BLaER1 (cell line): ENCODE data around the gene TAPT1.
A peak's percentile ranks its signal among the peaks of the same experiment; 100 is the strongest.
"Not testable (repeated sequence)": the region's sequence is repeated elsewhere in the genome, so short reads cannot be mapped to it uniquely, and the experiment has no call there.

ENCODE experiments used
- H3K27ac ChIP-seq: shearing (Covaris generic); formaldehyde crosslinking; 2 replicates; pipeline ENCODE4 v1.8.1; 2022
- H3K27me3 ChIP-seq: shearing (Covaris generic); formaldehyde crosslinking; 2 replicates; pipeline ENCODE4 v1.8.1; 2022
- H3K36me3 ChIP-seq: shearing (Covaris generic); formaldehyde crosslinking; 2 replicates; pipeline ENCODE4 v1.8.1; 2022
- H3K4me1 ChIP-seq: shearing (Covaris generic); formaldehyde crosslinking; 2 replicates; pipeline ENCODE4 v1.8.1; 2022
- H3K4me2 ChIP-seq: shearing (Covaris generic); formaldehyde crosslinking; 2 replicates; pipeline ENCODE4 v1.8.1; 2022
- H3K4me3 ChIP-seq: shearing (Covaris generic); formaldehyde crosslinking; 2 replicates; pipeline ENCODE4 v1.8.1; 2022
- H3K9ac ChIP-seq: shearing (Covaris generic); formaldehyde crosslinking; 2 replicates; pipeline ENCODE4 v1.8.1; 2022
- H3K9me3 ChIP-seq: shearing (Covaris generic); formaldehyde crosslinking; 2 replicates; pipeline ENCODE4 v1.8.1; 2022
- H4K20me1 ChIP-seq: shearing (Covaris generic); formaldehyde crosslinking; 2 replicates; pipeline ENCODE4 v1.8.1; 2022
- Cebpa-rat ChIP-seq: shearing (Covaris generic); IDR thresholded peaks from 2 replicates; pipeline ENCODE4 v1.8.1; 2022

The TAPT1 gene

GRCh38 chr4:16225863-16226815, at the start of gene TAPT1:
TAPT1 (minus strand) TSS chr4:16226471; CDS start chr4:16226457, 14 bp downstream.
- Histone ChIP-seq H3K9ac (peak within 1 kb of the TSS; percentile 89), H3K36me3 (peaks cover under 1% of the 10 kb centered on the region; the same call in 1 of the 2 replicates), H3K27me3 (peaks cover 85% of the 10 kb centered on the region), H3K4me3 (peak within 1 kb of the TSS; percentile 83), H3K4me2 (peak within 1 kb of the TSS; percentile 82), H3K27ac (peak within 1 kb of the TSS; percentile 93), H3K4me1 (peaks cover 30% of the 10 kb centered on the region), H3K9me3 (no peaks in the 10 kb centered on the region), H4K20me1 (peaks cover 60% of the 10 kb centered on the region)
- no peak for TF ChIP-seq Cebpa-rat

GRCh38 chr4:16271411-16271810, 45.1 kb upstream of the TAPT1 start:
- H3K4me2 ChIP-seq = no peak overlapping the region
- H3K9me3 ChIP-seq = peaks cover 12% of the 10 kb centered on the region
- no peaks in the 10 kb centered on the region for H3K27me3 ChIP-seq
- no peak for TF ChIP-seq Cebpa-rat
- no peak overlapping the region for H3K4me3 ChIP-seq
- H3K27ac ChIP-seq = no peak overlapping the region
- H3K9ac ChIP-seq = no peak overlapping the region
- peaks cover 14% of the 10 kb centered on the region for H3K4me1 ChIP-seq
- no peaks in the 10 kb centered on the region for H3K36me3 ChIP-seq
- H4K20me1 ChIP-seq = no peaks in the 10 kb centered on the region

GRCh38 chr4:16270454-16271328, 44.4 kb upstream of the TAPT1 start:
- H3K4me2 ChIP-seq = peak overlapping the region; percentile 8; the same call in 1 of the 2 replicates
- TF ChIP-seq Cebpa-rat = no peak
- no peaks in the 10 kb centered on the region for H4K20me1 ChIP-seq
- peaks cover 5% of the 10 kb centered on the region; the same call in 1 of the 2 replicates for H3K9me3 ChIP-seq
- no peak overlapping the region for H3K27ac ChIP-seq
- H3K4me3 ChIP-seq = no peak overlapping the region
- H3K4me1 ChIP-seq = peaks cover 14% of the 10 kb centered on the region
- no peaks in the 10 kb centered on the region for H3K36me3 ChIP-seq
- no peak overlapping the region for H3K9ac ChIP-seq
- H3K27me3 ChIP-seq = no peaks in the 10 kb centered on the region

GRCh38 chr4:16269742-16270453, 43.6 kb upstream of the TAPT1 start:
- H3K9ac ChIP-seq, H3K27me3 ChIP-seq, H3K27ac ChIP-seq, H3K36me3 ChIP-seq, H3K9me3 ChIP-seq, H3K4me3 ChIP-seq, H4K20me1 ChIP-seq: not testable (repeated sequence)
- H3K4me2 ChIP-seq = peak overlapping the region; percentile 8
- peaks cover 14% of the 10 kb centered on the region for H3K4me1 ChIP-seq

GRCh38 chr4:16269240-16269639, 43.0 kb upstream of the TAPT1 start:
- no peak overlapping the region for H3K4me3 ChIP-seq
- no peaks in the 10 kb centered on the region for H3K9me3 ChIP-seq
- H3K9ac ChIP-seq = no peak overlapping the region
- no peak overlapping the region for H3K27ac ChIP-seq
- H3K4me1 ChIP-seq = peaks cover 14% of the 10 kb centered on the region
- no peak for TF ChIP-seq Cebpa-rat
- no peaks in the 10 kb centered on the region for H3K36me3 ChIP-seq
- H4K20me1 ChIP-seq = no peaks in the 10 kb centered on the region
- no peaks in the 10 kb centered on the region for H3K27me3 ChIP-seq
- no peak overlapping the region for H3K4me2 ChIP-seq

- Histone ChIP-seq H3K36me3 (no peaks in the 10 kb centered on the region), H3K27me3 (no peaks in the 10 kb centered on the region), H3K9ac (no peak overlapping the region), H3K4me3 (no peak overlapping the region), H4K20me1 (no peaks in the 10 kb centered on the region), H3K4me2 (no peak overlapping the region), H3K27ac (no peak overlapping the region), H3K9me3 (no peaks in the 10 kb centered on the region), H3K4me1 (peaks cover 14% of the 10 kb centered on the region)
- no peak for TF ChIP-seq Cebpa-rat
Observed at GRCh38 chr4:16268290-16268689, 42.0 kb upstream of the TAPT1 start.

GRCh38 chr4:16267639-16268038, 41.4 kb upstream of the TAPT1 start:
- Histone ChIP-seq H3K9ac (no peak overlapping the region), H3K27me3 (no peaks in the 10 kb centered on the region), H3K4me1 (peaks cover 19% of the 10 kb centered on the region), H3K9me3 (no peaks in the 10 kb centered on the region), H3K4me3 (no peak overlapping the region), H4K20me1 (no peaks in the 10 kb centered on the region), H3K36me3 (no peaks in the 10 kb centered on the region), H3K27ac (no peak overlapping the region), H3K4me2 (no peak overlapping the region)
- TF ChIP-seq Cebpa-rat = no peak

- no peaks in the 10 kb centered on the region for H3K27me3 ChIP-seq
- H3K9me3 ChIP-seq = no peaks in the 10 kb centered on the region
- no peaks in the 10 kb centered on the region for H3K36me3 ChIP-seq
- no peak overlapping the region for H3K9ac ChIP-seq
- H3K4me1 ChIP-seq = peaks cover 32% of the 10 kb centered on the region
- no peak overlapping the region for H3K4me2 ChIP-seq
- no peak overlapping the region for H3K27ac ChIP-seq
- H3K4me3 ChIP-seq = no peak overlapping the region
- no peak for TF ChIP-seq Cebpa-rat
- no peaks in the 10 kb centered on the region for H4K20me1 ChIP-seq
Observed at GRCh38 chr4:16265820-16266219, 39.5 kb upstream of the TAPT1 start.

- no peaks in the 10 kb centered on the region for H3K27me3 ChIP-seq
- H3K9me3 ChIP-seq = no peaks in the 10 kb centered on the region
- no peak overlapping the region for H3K9ac ChIP-seq
- H3K27ac ChIP-seq = no peak overlapping the region
- no peak overlapping the region for H3K4me3 ChIP-seq
- peaks cover 23% of the 10 kb centered on the region for H3K4me1 ChIP-seq
- TF ChIP-seq Cebpa-rat = no peak
- H3K4me2 ChIP-seq = no peak overlapping the region
- H4K20me1 ChIP-seq = no peaks in the 10 kb centered on the region
- no peaks in the 10 kb centered on the region for H3K36me3 ChIP-seq
Observed at GRCh38 chr4:16264798-16265197, 38.5 kb upstream of the TAPT1 start.
